Erythroblast (primary cell): ENCODE results near the gene GRIN3B.

ENCODE experiments used
- DNase-seq, 2 experiments: peaks; one replicate each; lab custom pipeline; 2025; lab: John Stamatoyannopoulos, UW
- GATA1 ChIP-seq: IDR thresholded peaks from 2 replicates; pipeline ENCODE4 v1.6.1; 2011; ENCODE audit warnings: low read depth, mild to moderate bottlenecking, control low read depth, low read length, moderate library complexity
- POLR2A ChIP-seq: IDR thresholded peaks from 2 replicates; pipeline ENCODE4 v1.6.1; 2011; ENCODE audit warnings: mild to moderate bottlenecking, low read length

The GRIN3B gene

GRCh38 chr19:1002600-1002999 lies 2.4 kb downstream of the GRIN3B start:
- DNase-seq: no peak
- TF ChIP-seq GATA1 (no peak), POLR2A (no peak)

- TF ChIP-seq GATA1: no peak
- no peak for TF ChIP-seq POLR2A
- DNase-seq: no peak
These were observed 3.1 kb downstream of the GRIN3B start for GRCh38 chr19:1003283-1003682.

- TF ChIP-seq GATA1 (no peak), POLR2A (no peak)
- DNase-seq: no peak
These were observed 4.1 kb downstream of the GRIN3B start for GRCh38 chr19:1004204-1004802.

- no peak for TF ChIP-seq POLR2A
- TF ChIP-seq GATA1: no peak
- DNase-seq: no peak
These were observed 4.8 kb downstream of the GRIN3B start for GRCh38 chr19:1004803-1005664.

GRCh38 chr19:1006711-1007398 lies 6.6 kb downstream of the GRIN3B start:
- DNase-seq: no peak
- TF ChIP-seq GATA1: no peak
- no peak for TF ChIP-seq POLR2A

GRCh38 chr19:1007399-1008251 lies 7.4 kb downstream of the GRIN3B start:
- TF ChIP-seq GATA1: no peak
- no peak for TF ChIP-seq POLR2A
- no peak for DNase-seq

GRCh38 chr19:1008268-1009040 lies 8.2 kb downstream of the GRIN3B start:
- TF ChIP-seq POLR2A: no peak
- no peak for TF ChIP-seq GATA1
- no peak for DNase-seq

GRCh38 chr19:1009041-1009980 lies 9.1 kb downstream of the GRIN3B start:
- no peak for TF ChIP-seq GATA1
- no peak for TF ChIP-seq POLR2A
- DNase-seq: no peak

GRCh38 chr19:1009981-1010538 lies 9.8 kb downstream of the GRIN3B start:
- TF ChIP-seq POLR2A (no peak), GATA1 (no peak)
- no peak for DNase-seq

- no peak for TF ChIP-seq POLR2A
- no peak for TF ChIP-seq GATA1
- DNase-seq: no peak
These were observed 10.6 kb downstream of the GRIN3B start for GRCh38 chr19:1010586-1011510.

GRCh38 chr19:1011831-1012333 lies 11.7 kb downstream of the GRIN3B start:
- DNase-seq: no peak
- no peak for TF ChIP-seq GATA1
- no peak for TF ChIP-seq POLR2A

GRCh38 chr19:1012334-1012733 lies 12.1 kb downstream of the GRIN3B start:
- DNase-seq: no peak
- no peak for TF ChIP-seq GATA1
